Psoas muscle (tissue), 8 donors: ENCODE measurements around the gene POMT2. TPM values are rescaled to one million over a fixed set of nuclear protein-coding genes. Genes with fewer than 3 reads are reported as not detected.
A peak's percentile ranks its signal among the peaks of the same experiment; 100 is the strongest.

Source experiments
- ATAC-seq, 4 donors: fragments of 200-7000 bp; cut with Tn5 transposase; one replicate each; pipeline ENCODE4 v1.9.1; 2020; ENCODE audit warnings: moderate library complexity in 3 of 4, mild to moderate bottlenecking in 2 of 4
- DNase-seq, 2 donors: peaks; one replicate each; pipeline ENCODE4 v3.0.0-alpha.2; 2020
- H3K27ac ChIP-seq: fragments of 200-600 bp; one replicate; pipeline ENCODE4 v1.8.0; 2022
- H3K27me3 ChIP-seq, 3 donors: fragments of 200-600 bp in 1 of 3; one replicate each; pipeline versions ENCODE4 v1.6.1 to v1.8.0; 2013 to 2022; ENCODE audit warnings: low read length in 2 of 3, mild to moderate bottlenecking in 2 of 3, moderate library complexity in 1 of 3; ENCODE audit not compliant: insufficient read depth in 3 of 3
- H3K36me3 ChIP-seq, 2 donors: fragments of 200-600 bp in 1 of 2; one replicate each; pipeline versions ENCODE4 v1.6.1 to v1.8.0; 2013 to 2022; ENCODE audit warnings: low read depth in 1 of 2, mild to moderate bottlenecking in 1 of 2, moderate library complexity in 1 of 2; ENCODE audit not compliant: insufficient read depth in 1 of 2
- H3K4me1 ChIP-seq: fragments of 200-600 bp; one replicate; pipeline ENCODE4 v1.8.0; 2022
- H3K4me3 ChIP-seq: fragments of 200-600 bp; one replicate; pipeline ENCODE4 v1.8.0; 2022; ENCODE audit warnings: mild to moderate bottlenecking
- H3K9me3 ChIP-seq: fragments of 200-600 bp; one replicate; pipeline ENCODE4 v1.8.0; 2022
- WGBS, 3 donors: extraction: QIAGEN DNeasy Blood & Tissue Kit; methylation state at CpG; one replicate each; pipeline versions ENCODE4 v1.1.6 to v1.1.7; 2013; 5-methylcytosine and 5-hydroxymethylcytosine counted together
- intact Hi-C, 2 donors: fragments of 100-400 bp; cut with DNase I; formaldehyde crosslinking; loops; one replicate each; pipeline versions ENCODE4 v1.11.0 to v1.14.2; 2022
- polyA plus RNA-seq, 3 donors: library from polyadenylated mRNA; stranded (reverse); fragments of 200-250 nt; gene quantifications; one replicate each; pipeline ENCODE4 v1.2.3, GENCODE V29; 2013
- total RNA-seq, 4 donors: library from RNA; stranded (reverse); fragmentation: NEBNext Ultra II Directional in 2 of 4; extraction: Animal tissue kit (Norgen Biotek cat#: 25700) in 2 of 4; gene quantifications; one replicate each; pipeline versions ENCODE4 v1.2.1 to v1.2.4, GENCODE V29; 2021 to 2023
- TF ChIP-seq, protein P1 (sequence below): fragments of 200-600 bp; IDR thresholded peaks from one replicate; pipeline ENCODE4 v1.8.0; 2022; ENCODE audit warnings: antibody characterized with exemption
- donor health status: healthy with polysubstance abuse.
- donor health status: DM: no; HTN: no; CAD: no; lungs with moderate emphysema.
- donor health status: Bipolar disorder and iron deficiency.
- donor health status: healthy.
- donor health status: DM: yes; HTN: yes; CAD: no.
- donor health status: DM: no; HTN: no; CAD: no.
- donor health status: DM: no; HTN: no; CAD: no.
- donor health status: DM: yes; HTN: yes; CAD: no.

Gene POMT2
- total and polyA plus RNA-seq, 7 donors: 17.4 to 57.5 (median 29.2) TPM

DNA sequence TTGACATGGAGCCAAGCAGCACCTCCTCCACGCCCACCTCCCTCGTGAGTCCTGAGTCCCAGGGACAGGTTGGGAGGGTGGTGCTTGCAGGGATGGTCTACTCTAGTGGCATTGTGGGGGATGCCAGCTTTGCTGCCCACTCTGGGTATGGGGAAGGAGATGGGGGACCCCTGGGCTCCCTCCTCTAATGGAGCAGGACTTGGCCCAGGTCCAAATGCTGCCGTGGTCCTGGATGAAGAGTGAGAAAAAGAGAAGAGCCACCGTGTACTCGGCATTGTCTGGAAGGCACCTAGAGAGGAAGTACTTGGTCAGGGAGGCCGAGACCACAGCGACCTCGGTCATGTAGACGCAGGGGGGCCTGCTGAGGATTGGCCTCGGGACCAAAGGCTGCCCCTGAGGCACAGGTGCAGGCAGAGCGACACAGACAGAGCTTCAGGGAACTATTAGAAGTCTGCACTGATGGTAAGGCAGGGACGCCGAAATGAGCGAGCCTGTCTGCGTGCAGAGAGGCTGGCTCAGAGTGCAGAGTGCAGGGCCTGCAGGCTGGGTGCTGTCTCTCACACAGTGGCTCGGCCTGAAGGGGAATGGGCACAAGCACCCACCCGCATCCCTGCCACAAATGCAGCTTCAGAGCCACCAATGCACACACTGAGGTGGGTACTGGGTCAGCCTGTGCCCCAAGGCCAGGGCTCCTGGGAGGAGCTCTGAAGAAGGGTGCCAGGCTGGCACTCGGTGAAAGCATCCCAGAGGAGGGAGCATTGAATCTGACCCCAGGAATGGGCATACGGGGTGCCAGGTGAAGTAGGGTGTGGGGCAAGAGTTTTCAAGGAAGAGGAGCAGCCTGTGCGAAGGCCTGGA lies 67.1 kb downstream of the POMT2 start:
- Histone ChIP-seq H3K27ac (no peak overlapping the region), H3K9me3 (no peaks in the 10 kb centered on the region), H3K27me3 (peaks cover 0 to 3% (median 0%) of the 10 kb centered on the region in 3 donors), H3K4me3 (no peak overlapping the region), H3K4me1 (no peaks in the 10 kb centered on the region), H3K36me3 (no peaks in the 10 kb centered on the region)
- intact Hi-C loops: no loop called here
- ATAC-seq (no peak), DNase-seq (peak in 1 of 2 donors; percentile 18)
- TF ChIP-seq, protein P1, sequence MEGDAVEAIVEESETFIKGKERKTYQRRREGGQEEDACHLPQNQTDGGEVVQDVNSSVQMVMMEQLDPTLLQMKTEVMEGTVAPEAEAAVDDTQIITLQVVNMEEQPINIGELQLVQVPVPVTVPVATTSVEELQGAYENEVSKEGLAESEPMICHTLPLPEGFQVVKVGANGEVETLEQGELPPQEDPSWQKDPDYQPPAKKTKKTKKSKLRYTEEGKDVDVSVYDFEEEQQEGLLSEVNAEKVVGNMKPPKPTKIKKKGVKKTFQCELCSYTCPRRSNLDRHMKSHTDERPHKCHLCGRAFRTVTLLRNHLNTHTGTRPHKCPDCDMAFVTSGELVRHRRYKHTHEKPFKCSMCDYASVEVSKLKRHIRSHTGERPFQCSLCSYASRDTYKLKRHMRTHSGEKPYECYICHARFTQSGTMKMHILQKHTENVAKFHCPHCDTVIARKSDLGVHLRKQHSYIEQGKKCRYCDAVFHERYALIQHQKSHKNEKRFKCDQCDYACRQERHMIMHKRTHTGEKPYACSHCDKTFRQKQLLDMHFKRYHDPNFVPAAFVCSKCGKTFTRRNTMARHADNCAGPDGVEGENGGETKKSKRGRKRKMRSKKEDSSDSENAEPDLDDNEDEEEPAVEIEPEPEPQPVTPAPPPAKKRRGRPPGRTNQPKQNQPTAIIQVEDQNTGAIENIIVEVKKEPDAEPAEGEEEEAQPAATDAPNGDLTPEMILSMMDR: no peak
- 68 to 76% (median 71%) methylated on average over 20 of the region's 20 CpGs for WGBS, 3 donors

DNA sequence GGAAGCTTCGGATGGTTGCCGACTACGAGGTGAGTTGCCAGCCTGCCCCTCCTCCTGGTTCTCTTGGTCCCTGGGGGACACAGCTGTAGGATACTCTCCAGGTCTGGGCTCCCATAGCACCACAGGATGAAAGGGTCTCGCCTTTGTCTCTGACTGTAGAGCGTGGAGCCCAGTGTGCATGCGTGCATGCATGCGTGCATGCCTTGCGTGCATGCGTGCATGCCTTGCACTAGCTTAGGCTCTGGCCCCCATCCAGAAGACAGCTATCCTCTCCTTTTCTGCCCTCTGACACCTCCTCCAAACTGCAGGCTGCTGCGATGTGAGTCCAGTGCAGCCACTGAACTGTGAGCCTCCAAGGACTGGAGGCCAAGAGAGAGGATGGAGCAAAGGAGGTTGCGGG lies 68.8 kb downstream of the POMT2 start:
- no peaks in the 10 kb centered on the region for H3K9me3 ChIP-seq
- intact Hi-C loops: no loop called here
- peaks cover 0 to 3% (median 0%) of the 10 kb centered on the region in 3 donors for H3K27me3 ChIP-seq
- H3K4me1 ChIP-seq: no peaks in the 10 kb centered on the region
- H3K4me3 ChIP-seq: no peak overlapping the region
- TF ChIP-seq, protein P1: no peak
- DNase-seq (peak in 1 of 2 donors; percentile 9), ATAC-seq (no peak)
- no peak overlapping the region for H3K27ac ChIP-seq
- 72 to 82% (median 75%) methylated on average over 11 of the region's 11 CpGs for WGBS, 3 donors
- H3K36me3 ChIP-seq: no peaks in the 10 kb centered on the region

DNA sequence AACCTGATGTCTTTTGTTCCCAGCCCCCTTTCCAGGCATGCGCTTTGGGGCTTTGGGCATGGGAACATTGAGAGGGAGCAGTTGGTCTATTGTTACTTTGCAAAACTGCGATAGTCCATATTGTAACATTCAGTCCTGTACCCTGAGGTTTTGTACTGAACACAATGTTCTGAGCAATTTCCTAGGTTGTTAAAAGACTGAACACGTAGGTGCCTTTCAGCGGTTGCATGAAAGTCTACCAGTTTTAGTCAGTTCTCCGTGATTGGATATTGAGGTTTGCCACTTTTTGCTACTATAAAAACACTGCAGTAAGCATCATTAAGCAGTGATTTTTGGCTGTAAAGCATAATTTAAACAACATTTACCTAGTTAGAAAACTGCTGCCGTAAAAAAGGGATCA lies 69.8 kb downstream of the POMT2 start:
- H3K27ac ChIP-seq: no peak overlapping the region
- H3K4me1 ChIP-seq: no peaks in the 10 kb centered on the region
- intact Hi-C loops: no loop called here
- ATAC-seq (no peak), DNase-seq (peak in 1 of 2 donors; percentile 14)
- TF ChIP-seq, protein P1: no peak
- no peaks in the 10 kb centered on the region for H3K9me3 ChIP-seq
- H3K4me3 ChIP-seq: no peak overlapping the region
- 79 to 87% (median 82%) methylated on average over 6 of the region's 6 CpGs for WGBS, 3 donors
- peaks cover 0 to 3% (median 0%) of the 10 kb centered on the region in 3 donors for H3K27me3 ChIP-seq
- H3K36me3 ChIP-seq: no peaks in the 10 kb centered on the region

DNA sequence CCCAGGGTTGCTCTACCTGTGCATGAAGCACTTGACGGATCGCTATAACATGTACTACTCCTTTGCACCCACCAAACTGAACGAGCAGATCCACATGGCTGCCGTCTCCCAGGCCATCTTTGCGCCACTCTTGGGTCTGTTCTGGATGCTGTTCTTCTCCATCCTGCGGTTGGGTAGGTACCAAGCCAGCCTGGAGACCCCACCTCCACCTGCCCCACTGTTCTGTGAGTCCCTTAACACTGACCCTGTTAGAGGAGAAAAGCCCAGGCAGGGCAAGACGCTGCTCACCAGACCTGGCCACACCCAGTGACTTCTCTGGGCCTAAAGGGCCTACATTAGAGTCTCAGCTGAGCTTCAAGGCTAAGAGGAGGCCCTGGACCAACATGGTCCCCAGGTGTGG lies 71.4 kb downstream of the POMT2 start:
- Histone ChIP-seq H3K9me3 (no peaks in the 10 kb centered on the region), H3K36me3 (no peaks in the 10 kb centered on the region), H3K4me3 (no peak overlapping the region), H3K27ac (no peak overlapping the region), H3K27me3 (peaks cover 0 to 3% (median 0%) of the 10 kb centered on the region in 3 donors), H3K4me1 (no peaks in the 10 kb centered on the region)
- ATAC-seq (no peak), DNase-seq (peak in 1 of 2 donors; percentile 15)
- 88 to 91% (median 88%) methylated on average over 7 of the region's 7 CpGs for WGBS, 3 donors
- intact Hi-C loops: no loop called here
- TF ChIP-seq, protein P1: no peak
